Suppressor macrophage (primary cell): ENCODE results near the gene DCUN1D4.

Source experiments
- DNase-seq, 4 experiments: peaks; one replicate each; pipeline ENCODE4 v3.0.0-alpha.2; 2020 to 2022
- total RNA-seq, 17 experiments: gene quantifications; one replicate each; lab custom pipeline; 2026; ENCODE audit warnings: mixed read lengths in 6 of 17, inconsistent platforms in 3 of 17; lab: John Stamatoyannopoulos, UW

DCUN1D4 gene
- total RNA-seq, result 4.2 to 36.0 (median 17.8) reads per million in 17 experiments

DNA sequence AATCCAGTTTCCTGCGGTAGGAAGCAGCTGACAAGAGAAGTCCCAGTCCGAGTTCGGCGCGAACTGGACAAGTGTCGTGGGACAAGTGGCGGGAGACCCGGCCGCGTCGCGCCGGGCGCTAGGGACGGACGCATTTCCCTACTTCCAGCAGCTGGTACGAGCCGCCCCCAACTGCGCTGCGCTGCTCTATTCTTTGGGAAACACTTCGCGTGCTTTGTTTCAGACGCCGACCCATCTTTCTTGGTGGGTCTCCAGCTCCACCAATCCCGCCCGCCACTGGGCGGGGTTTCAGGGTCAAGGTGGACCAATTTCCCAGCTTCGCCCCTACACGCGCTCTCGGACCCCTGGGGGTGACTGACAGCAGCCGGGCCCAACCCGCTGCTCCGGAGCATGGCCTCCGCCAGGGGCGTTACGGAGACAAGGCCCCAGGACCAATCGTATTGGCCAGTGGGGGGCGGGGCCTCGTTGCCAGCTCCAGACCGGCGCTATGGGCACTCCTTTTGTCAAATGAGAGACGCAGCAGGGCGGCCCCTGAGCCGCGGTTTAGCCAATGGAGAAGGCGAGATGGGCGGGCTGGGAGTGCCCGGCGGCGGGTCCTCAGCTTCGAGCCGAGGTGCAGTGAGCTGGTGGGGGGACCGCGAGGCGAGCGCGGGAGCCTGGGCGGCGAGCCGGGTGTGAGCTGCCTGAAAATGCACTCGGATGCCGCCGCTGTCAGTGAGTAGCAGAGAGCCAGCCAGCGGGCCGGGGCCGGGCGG, at the start of gene DCUN1D4:
Gene DCUN1D4, plus strand, starts transcription at position 600 of the 755 bp plus-strand sequence. Its CDS starts 90 bp downstream, at position 690.
- DNase-seq, result peak; percentile 99 to 100 (median 100)

DNA sequence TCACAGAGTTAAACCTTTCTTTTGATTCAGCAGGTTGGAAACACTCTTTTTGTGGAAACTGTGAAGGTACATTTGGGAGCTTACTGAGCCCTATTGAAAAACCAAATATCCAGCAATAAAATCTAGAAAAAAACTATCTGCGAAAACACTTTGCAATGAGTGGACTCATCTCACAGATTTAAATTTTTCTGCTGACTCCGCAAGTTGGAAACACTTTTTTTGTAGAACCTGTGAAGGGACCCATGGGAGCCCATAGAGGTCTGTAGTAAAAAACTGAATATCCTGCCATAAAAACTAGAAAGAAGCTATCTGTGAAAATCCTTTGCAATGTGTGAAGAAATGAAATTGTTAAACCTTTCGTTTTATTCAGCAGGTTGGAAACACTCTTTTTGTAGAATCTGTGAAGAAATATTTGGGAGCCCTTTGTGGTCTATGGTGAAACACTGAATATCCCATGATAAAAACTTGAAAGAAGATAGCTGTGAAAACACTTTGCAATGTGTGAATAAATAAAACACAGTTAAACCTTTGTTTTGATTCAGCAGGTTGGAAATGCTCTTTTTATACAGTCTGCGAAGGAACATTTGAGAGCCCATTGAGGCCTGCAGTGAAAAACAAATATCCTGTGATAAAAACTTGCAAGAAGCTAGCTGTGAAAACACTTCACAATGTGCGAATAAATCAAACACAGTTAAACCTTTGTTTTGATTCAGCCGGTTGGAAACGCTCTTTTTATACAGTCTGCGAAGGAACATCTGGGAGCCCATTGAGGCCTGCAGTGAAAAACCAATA, 22.3 kb upstream of the DCUN1D4 start:
- DNase-seq, result no peak

DNA sequence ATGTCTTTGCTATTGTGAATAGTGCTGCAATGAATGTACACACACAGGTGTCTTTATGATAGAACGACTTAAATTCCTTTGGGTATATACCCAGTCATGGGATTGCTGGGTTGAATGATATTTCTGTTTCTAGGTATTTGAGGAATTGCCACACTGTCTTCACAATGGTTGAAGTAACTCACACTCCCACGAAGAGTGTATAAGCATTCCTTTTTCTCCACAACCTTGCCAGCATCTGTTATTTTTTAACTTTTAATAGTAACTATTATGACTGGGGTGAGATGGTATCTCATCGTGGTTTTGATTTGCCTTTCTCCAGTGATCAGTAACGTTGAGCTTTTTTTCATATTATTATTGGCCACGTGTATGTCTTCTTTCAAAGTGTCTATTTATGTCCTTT, 17.6 kb upstream of the DCUN1D4 start:
- no peak for DNase-seq

DNA sequence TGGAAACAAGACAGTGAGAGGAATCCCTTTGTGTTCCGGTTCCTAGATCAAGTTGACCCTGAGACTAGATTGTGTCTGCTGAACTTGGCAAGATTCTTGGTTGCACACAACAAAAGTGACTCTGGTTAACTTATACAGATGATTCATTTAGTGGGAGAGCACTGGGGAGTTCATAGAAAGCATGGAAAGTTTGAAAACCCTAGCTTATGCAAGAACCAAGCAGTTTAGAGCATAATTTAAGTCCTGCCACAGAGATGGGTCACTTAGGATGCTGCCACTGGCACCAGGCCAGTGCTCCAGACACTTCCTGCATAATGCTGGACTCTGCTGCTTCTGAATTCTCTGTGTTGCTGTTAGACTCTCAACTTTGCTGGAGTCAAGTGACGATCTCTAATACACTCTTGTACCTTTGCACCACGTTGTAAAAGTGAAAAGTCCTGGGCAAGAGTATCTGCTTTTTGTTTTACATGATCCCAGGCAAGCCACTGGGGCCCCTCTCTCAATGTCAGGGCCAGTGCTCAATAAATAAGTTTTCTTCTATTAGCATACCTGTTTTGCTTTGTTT, 12.7 kb upstream of the DCUN1D4 start:
- no peak for DNase-seq

DNA sequence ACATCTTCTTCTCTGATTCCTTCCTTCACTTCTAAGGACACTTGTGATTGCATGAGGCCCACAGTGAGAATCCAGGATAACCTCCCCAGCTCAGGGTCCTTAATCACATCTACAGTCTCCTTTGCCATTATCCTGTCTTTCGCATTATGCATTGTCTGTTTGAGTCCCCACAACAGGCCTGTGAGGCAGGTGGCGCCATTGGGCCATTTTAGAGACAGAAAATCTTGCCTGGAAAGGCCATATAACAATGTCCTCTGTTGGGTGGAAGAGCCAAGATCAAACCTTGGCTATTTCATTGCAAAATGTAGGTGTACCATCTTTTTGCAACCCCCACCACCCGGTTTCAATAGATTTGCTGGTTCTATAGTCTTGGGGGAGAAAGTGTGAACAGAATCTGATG, 11.8 kb upstream of the DCUN1D4 start:
- peak; percentile 67 to 81 (median 78) for DNase-seq

DNA sequence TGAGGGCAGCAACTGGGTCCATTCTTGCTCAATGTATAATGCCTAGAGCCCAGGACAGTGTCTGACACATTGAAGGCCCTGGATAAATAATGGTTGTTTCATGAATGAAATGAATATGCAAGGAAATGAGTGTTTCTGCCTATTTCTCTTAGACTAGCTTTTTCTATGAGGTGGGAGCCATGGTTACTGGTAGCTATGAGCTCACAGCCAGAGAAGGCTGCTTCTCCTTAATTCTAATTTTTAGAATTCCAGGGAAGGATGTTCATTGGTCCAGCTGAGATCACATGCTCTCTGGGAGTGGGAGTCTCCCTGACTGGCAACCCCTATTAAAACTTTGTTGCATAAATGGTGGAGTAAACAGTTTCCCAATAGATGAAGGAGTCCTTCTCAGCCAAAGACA, 9.7 kb upstream of the DCUN1D4 start:
- peak in 1 of 4 experiments; percentile 9 for DNase-seq

DNA sequence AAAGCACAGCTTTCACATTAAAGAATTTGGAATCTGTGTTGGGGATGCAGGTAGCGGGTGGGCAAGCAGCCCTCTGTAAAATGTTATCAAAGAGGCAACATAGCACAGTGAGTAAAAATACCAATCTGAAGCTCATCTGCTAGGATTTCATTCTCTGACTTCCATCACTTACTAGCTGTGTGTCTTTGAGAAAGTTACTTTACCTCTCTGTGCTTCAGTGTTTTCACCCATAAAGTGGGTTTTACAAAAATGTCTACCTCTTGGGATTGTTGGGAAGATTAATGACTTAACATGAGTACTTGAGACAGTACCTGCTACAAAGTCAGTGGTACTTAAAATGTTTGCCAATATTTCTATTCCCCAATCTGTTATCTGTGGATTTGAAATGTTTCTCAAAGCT, 7.9 kb upstream of the DCUN1D4 start:
- no peak for DNase-seq

DNA sequence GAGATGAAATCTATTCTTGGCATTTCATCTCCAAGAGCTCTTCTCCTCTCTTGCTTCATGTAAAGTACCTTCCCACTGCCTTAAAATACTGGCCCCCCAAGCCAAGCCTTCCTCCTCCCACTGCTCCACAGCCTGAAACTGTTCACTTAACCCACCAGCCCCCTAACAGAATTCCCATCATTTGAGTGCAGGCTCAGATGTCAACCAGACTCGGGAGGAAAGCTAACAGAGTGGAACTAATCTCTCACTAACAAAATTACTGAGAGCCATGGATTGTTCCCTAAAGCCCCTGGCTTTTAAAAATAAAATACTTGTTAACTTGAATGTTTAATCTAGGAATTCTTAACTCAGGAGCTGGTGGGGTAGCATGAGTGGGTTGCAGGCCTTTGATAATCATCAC, 7.1 kb upstream of the DCUN1D4 start:
- no peak for DNase-seq

DNA sequence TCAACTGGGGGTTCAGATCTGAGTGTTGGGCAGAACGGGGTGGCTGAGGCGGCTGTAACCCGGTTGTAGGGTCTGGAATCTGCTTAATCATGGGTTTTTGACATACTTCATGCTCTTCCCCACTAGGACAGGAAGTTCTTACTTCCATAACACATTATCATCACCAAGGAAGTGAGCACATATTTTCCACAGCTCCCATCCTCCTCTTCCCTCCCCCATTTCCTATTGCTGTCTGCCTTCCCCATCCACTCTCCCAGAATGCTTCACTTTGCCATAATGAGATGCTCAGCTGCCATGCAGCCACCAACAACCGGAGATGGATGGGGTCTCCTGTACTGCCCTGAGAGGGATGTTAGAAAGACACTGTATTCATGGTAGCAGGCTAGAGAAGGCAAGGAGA, 6.4 kb upstream of the DCUN1D4 start:
- DNase-seq, result peak; percentile 21 to 66 (median 40)

DNA sequence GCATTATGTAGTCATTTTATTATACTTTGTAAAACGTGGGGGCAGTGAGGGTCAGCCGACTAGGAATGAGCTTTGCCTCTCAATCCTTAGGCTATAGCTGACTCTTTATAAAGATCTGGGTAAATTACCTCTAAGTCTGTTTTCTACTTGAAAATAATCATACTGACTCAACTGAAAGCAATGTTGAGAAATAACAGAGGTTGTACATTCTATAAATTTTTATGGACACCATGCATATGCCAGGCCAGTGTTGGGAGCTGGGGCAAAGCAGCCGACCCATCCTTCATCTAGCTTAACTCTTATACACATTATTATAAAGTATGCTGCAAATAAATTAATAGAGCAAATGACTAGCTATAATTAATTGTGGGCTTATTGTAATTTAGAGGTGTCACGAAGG, 2.2 kb upstream of the DCUN1D4 start:
- no peak for DNase-seq

DNA sequence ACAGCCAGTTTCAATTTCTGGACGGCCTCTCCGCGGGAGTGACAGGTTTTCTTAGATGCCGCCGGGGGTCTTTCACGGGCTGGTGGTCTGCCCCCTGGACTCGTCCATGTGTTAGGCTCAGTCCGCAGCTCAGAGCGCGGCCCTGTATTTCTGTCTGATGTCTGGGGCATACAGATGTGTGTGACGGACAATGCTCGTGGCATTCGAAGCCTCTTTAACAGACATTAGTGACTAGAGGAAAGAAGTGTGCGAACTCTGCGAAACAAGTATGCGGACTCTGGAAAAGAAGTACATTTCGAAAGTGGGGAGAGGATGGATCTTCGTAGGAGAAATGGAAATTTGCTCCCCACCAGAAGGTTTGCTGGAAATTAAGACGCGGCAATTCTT, 793 bp upstream of the DCUN1D4 start:
- peak in 2 of 4 experiments; percentile 10 to 12 for DNase-seq

DNA sequence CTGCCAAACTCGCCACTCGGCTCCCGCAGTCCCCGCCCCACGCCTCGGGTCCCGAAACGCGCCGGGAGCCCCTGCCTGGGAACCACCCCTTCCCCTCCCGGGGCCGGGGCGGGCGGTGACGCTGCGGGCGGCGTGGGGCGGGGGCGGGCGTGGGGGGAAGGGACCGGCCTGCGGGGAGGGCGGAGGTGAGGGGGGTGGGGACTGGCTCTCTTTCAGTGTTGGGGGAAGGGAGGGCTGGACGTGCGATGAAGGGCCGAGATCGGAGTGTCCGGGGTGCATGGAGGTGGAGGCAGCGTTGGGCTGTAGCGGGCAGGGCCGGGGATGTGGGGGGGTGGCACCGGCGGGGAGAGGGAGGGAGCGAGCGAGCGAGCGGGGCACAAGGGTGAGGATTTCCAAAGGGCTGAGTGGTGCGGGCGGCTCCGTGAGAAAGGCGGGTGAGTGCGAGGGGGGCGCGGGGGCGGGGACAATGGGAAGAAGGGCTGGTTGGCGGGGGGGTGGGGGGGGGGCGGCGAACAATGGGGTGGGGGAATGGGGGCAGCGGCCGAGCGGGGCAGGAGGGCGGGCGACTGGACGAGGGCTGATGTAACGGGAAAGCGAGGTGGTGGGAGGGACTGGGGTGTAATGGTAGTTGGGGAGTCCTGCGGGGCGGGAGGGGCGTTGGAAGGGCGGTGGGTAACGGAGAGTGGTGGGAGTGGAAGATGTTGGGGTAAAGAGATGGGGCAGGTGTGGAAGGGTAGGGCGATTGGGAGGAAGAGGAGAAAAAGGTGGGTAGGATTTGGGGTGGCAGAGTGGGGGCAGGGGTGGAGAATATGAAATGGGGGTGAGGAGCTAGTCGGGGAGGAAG, 578 bp downstream of the DCUN1D4 start:
- DNase-seq, result peak in 2 of 4 experiments; percentile 40 to 83

DNA sequence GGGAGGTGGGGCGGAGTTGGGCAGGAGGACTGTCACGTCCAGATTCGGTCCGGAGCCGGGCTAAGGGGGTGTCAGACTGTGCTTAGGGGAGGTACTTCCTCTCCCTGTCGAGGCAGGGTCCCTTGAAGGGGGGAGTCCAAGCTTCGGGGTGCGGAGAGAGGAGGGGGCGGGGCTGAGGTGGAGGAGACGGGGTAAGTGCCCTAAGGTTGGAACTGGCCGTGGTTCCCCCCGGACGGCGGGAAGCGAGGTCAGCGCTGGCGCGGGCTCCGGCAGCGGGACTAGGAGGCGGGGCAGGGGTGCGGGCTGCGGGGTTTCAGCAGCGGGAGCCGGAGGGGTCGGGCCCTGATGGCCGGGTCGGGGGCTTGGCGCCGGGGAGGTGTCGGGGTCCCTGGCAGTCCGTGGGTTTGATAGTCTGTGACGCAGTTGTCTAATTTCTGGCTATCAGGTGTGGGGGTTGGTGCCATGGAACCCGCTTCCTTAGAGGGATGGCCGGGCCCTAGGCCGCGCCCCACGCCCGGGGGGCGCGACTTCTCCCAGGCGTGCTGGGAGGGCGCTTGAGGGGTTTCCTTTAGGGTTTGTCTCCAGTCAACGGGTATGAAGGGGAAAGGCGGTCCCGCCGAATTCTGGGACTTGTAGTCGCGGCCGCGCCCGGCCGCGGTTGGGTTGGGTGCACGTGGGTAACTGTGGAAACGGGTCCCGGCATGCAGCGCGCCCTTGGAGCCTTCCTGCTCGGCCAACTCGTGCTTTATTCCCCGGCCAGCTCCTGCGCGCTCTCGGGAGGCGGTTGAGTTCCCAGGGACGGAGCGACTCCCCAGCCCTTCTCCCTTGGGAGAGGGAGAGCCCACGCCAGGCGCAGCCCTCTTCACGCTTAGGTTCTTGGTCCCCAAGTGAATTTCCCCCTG, 1.5 kb downstream of the DCUN1D4 start:
- peak; percentile 92 to 97 (median 94) for DNase-seq

DNA sequence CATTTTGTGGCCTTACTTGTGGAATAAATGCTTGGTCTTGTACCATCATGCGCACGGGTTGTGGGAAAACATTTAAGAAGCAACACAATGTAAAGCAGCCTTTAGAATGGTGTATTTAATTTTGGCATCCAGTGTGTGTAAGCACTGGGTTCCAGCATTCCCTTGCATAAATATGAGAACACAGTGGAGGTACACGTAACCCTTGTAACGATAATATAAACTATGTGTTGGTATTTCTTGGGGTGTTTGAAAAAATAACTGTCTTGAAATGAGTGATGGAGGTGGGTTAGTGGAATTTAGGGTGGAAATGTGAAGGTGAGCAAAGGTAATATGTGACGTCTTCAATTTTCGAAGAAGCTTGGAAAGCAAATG, 2.1 kb downstream of the DCUN1D4 start:
- no peak for DNase-seq

DNA sequence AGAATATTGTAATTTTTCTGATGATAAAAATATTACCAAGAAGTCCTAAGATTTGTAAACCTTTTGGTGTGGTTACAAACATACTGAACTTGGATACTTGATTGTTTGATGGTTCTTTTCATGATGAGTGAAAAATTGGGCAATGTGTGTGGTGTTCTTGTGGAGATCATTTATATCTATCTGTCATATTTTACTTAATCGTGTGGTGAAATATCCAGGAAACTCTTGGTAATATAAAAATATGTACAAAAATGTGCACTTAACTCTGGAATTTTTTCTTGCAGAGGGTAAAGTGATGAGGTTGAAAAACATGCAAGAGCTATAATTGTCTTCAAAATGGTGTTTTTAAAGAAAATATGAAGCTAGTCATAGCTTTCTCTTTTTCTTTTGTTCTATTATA, 2.8 kb downstream of the DCUN1D4 start:
- no peak for DNase-seq

DNA sequence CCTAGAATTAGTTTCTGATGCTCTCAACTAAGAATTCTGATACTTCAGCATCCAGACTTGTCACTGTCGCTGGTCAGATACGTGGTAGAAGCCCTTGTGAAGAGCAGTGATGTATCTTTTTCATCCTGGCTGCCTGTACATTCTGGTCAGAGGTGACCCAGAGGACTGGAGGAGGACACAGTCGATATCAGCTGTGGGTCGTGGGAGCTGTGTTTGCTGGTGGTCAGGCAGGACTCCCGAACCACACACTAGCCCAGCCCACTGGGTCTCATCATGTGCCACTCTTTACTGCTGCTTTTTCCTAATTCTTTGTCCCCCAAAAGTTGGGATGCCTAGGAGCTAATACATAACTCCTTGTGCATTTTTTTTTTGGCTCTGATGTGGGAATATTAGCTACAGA, 6.5 kb downstream of the DCUN1D4 start:
- no peak for DNase-seq

DNA sequence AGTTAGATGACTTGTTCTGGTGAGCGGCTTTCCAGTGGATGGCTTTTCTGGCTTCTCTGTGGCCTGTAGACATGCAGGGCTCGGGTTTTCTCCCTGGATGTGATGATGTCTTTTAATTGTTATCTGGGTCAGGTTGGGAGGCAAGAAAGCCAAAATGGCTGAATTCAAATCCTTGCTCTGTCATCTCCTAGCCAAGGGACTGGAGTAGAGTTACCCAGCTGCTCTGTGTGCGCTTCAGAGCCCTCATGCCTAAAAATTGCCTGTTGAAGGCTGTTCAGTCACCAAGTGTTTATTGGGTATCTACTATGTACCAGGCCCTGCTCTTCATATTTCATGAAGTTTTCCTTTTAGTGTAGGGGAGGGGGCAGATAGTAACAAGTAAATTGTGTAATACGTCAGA, 7.3 kb downstream of the DCUN1D4 start:
- DNase-seq, result no peak

DNA sequence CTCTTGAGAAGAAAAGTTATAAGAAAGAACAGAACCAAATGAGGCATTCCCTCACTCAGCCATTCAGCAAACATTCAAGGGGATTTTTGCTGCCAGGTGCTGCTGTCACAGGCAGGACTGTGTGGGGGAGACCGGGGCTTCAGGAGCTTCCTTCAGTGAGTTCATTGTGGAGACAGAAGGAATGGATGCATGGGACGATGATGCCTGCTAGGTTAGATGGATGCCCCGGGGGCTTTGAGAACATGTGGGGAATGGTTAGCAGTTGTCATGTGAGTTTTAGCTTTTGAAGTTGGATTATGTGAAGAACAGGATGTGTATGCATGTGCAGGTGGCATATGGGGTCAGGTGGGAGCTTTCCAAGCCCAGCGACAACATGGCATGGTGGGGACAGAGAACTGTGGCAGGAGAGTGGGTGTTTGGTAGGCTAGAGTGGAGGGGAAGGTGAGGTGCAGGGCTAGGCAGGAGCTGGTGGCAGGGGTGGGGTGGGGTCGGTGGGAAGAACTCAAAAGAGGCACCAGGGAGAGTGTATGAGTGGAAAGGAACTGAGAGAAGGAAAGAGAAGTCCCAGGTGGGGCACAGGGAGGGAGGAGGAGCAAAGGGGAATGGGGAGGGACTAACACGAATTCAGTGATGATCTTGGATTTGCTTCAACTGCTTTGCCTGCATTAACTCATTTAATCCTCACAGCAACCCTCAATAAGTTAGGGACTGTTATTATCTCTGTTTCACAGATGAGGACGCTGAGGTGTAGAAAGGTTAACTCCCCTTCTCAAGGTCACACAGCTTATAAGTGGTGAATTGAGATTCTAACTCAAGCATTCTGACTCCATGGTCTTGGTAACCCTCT, 8.4 kb downstream of the DCUN1D4 start:
- DNase-seq, result no peak

DNA sequence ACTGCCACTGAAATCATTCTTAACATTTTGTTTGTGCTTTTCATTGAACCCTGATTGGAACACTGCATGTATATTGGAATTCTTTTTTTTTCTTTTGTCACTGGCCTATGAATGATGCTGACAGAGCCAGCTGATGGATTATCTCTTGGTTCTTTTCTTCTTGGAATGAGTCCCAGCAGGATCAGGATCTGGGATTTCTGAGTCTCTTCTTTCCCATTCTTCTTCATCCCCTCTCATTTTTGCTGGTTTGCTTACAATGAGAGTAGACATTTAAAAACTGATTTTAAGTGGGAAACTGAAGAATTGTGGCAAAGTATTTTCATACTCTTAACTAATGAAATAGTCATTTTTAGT, 9.0 kb downstream of the DCUN1D4 start:
- no peak for DNase-seq

DNA sequence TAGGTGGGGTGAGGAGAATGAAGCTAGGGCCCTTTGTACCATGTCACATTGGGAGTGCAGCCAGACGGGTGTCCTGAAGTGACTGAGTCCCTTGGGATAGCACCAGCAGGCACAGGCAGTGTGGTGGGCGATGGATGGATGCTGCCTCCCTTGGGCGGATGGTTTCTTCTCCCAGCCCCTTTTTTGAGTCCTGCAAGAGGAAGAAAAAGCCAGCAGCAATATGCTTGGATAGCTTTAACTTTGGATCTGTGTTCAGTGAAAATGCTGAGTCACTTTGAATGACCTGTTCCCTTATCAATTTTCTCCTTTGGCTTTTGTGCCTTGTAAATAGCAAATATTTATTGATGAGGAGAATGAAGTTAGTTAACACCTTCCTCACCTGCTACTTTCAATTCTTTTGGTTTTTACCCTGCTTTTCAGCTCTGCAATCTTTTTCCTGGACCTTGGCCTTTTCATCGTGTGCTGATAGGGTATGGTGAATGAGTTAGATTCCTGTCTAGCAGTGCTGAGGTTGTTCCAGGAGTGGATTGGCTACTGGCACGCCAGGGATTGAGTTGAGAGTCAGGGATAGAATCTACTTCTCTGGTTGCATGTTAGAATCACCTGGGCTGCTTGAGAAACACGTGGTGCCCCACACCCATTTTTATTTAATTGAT, 10.2 kb downstream of the DCUN1D4 start:
- no peak for DNase-seq
